Measurements from ENCODE around the gene ACACA.

GRCh38 chr17:37041932-37042331 lies 364.7 kb downstream of the ACACA start:
- TF ChIP-seq CTCF (IDR thresholded peaks at IDR 0.05) (no peak), POLR2A (IDR thresholded peaks at IDR 0.05) (no peak)
